K562 (cell line): ENCODE results near the gene POLR1D. TPM values are rescaled to one million over a fixed set of nuclear protein-coding genes. Genes with fewer than 3 reads are reported as not detected.

ENCODE experiments used
- ATAC-seq: fragments of 200-7000 bp; cut with Tn5 transposase; 3 replicates; pipeline ENCODE4 v1.9.1; 2020; ENCODE audit warnings: moderate library complexity
- BruUV-seq: library from RNA; stranded (reverse); fragments of 400-500 nt; replicated peaks from 2 replicates; lab custom pipeline; 2021; lab: Mats Ljungman, UMichigan
- CTCF ChIA-PET: fragments of 300-600 bp; formaldehyde crosslinking; extraction: SDS; loops from one replicate; lab custom pipeline; 2021; ENCODE audit warnings: low intra/inter-chr PET ratio; lab: Yijun Ruan, JAX
- POLR2A ChIA-PET: fragments of 300-600, 350-650 bp; sonication (Branson Sonifier 250); formaldehyde crosslinking; extraction: SDS; loops from one replicate; lab custom pipeline; 2021; ENCODE audit warnings: antibody characterized with exemption, inconsistent platforms; lab: Yijun Ruan, JAX
- DNase-seq, 4 experiments: peaks; one replicate each; pipeline versions ENCODE4 v3.0.0 to v3.0.0-alpha.2; 2011 to 2018; ENCODE audit warnings: low spot score in 3 of 4, mixed read lengths in 3 of 4; ENCODE audit errors: extremely low read depth in 1 of 4
- FAIRE-seq: peaks from 2 replicates; lab custom pipeline; 2011; peaks lifted over from hg19 to GRCh38; lab: Jason Lieb, UNC
- H2AFZ ChIP-seq: 2 replicates; pipeline ENCODE4 v1.6.0; 2011; ENCODE audit warnings: low read depth, low read length, control low read depth, inconsistent platforms
- H3K27ac ChIP-seq: fragments of 200-600 bp; 3 replicates; pipeline ENCODE4 v1.8.0; 2011; ENCODE audit warnings: low read depth, mild to moderate bottlenecking, control low read depth, inconsistent platforms, low read length, moderate library complexity, mixed read lengths; ENCODE audit errors: extremely low read depth
- H3K27me3 ChIP-seq, 2 experiments: fragments of 300-600 bp in 1 of 2; 2 replicates in 1 of 2; 3 replicates in 1 of 2; pipeline versions ENCODE4 v1.6.0 to v1.8.0; 2011; ENCODE audit warnings: inconsistent platforms in 2 of 2, low read length in 2 of 2, mild to moderate bottlenecking in 1 of 2, mixed read lengths in 1 of 2, moderate library complexity in 1 of 2; ENCODE audit not compliant: control insufficient read depth in 2 of 2, insufficient read depth in 2 of 2
- H3K36me3 ChIP-seq: fragments of 300-600 bp; 3 replicates; pipeline ENCODE4 v1.8.0; 2011; ENCODE audit warnings: mild to moderate bottlenecking, low read length, inconsistent platforms; ENCODE audit not compliant: control insufficient read depth, insufficient read depth
- H3K4me1 ChIP-seq, 2 experiments: fragments of 200-600 bp in 1 of 2; replicated peaks in 1 of 2; 2 replicates in 1 of 2; 3 replicates in 1 of 2; pipeline versions ENCODE4 v1.5.1 to v1.8.0; 2011; ENCODE audit warnings: inconsistent platforms in 2 of 2, low read length in 2 of 2, mild to moderate bottlenecking in 1 of 2, mixed read lengths in 1 of 2, moderate library complexity in 1 of 2; ENCODE audit not compliant: control insufficient read depth in 2 of 2, insufficient read depth in 2 of 2
- H3K4me2 ChIP-seq: 2 replicates; pipeline ENCODE4 v1.6.1; 2011; ENCODE audit warnings: low read length, control low read depth, inconsistent platforms, mixed read lengths; ENCODE audit not compliant: insufficient read depth
- H3K4me3 ChIP-seq: fragments of 200-600 bp; sonication (generic), shearing (Covaris generic); 2 replicates; pipeline ENCODE4 v1.5.1; 2016; ENCODE audit warnings: control low read depth, inconsistent platforms
- H3K79me2 ChIP-seq: fragments of 200-600 bp; 3 replicates; pipeline ENCODE4 v1.8.0; 2011; ENCODE audit warnings: low read length, inconsistent platforms; ENCODE audit not compliant: control insufficient read depth, insufficient read depth
- H3K9ac ChIP-seq, 2 experiments: 2 replicates each; pipeline versions ENCODE4 v1.6.0 to v1.6.1; 2011; ENCODE audit warnings: low read depth in 2 of 2, low read length in 2 of 2, control low read depth in 1 of 2, inconsistent platforms in 1 of 2, mild to moderate bottlenecking in 1 of 2, mixed read lengths in 1 of 2; ENCODE audit not compliant: insufficient read depth in 1 of 2
- H3K9me1 ChIP-seq: one replicate; pipeline ENCODE4 v1.6.0; 2011; ENCODE audit warnings: inconsistent platforms, mild to moderate bottlenecking, low read length, moderate library complexity; ENCODE audit not compliant: control insufficient read depth, insufficient read depth
- H3K9me3 ChIP-seq: replicated peaks from 2 replicates; pipeline ENCODE4 v1.5.1; 2011; ENCODE audit warnings: low read depth, low read length, inconsistent platforms; ENCODE audit not compliant: control insufficient read depth, insufficient read depth
- H4K20me1 ChIP-seq: replicated peaks from 2 replicates; pipeline ENCODE4 v1.6.1; 2011; ENCODE audit warnings: low read length, inconsistent platforms, mixed read lengths; ENCODE audit not compliant: control insufficient read depth, insufficient read depth
- ATF7 ChIP-seq: fragments of 450-650 bp; IDR thresholded peaks from 2 replicates; pipeline ENCODE4 v1.7.1; 2014; ENCODE audit warnings: mild to moderate bottlenecking, moderate library complexity
- ETV6 ChIP-seq, 3 experiments: fragments of 150-350 bp in 1 of 3; sonication (generic) in 1 of 3; formaldehyde crosslinking in 1 of 3; IDR thresholded peaks; 2 replicates each; pipeline versions ENCODE4 v1.6.1 to v1.8.0; 2014 to 2022; ENCODE audit warnings: borderline replicate concordance in 2 of 3, low read depth in 2 of 3, antibody characterized with exemption in 1 of 3, low read length in 1 of 3, mild to moderate bottlenecking in 1 of 3, missing genetic modification reagents in 1 of 3
- GATAD2A ChIP-seq: fragments of 450-650 bp; IDR thresholded peaks from 2 replicates; pipeline ENCODE4 v1.6.1; 2017
- PHF21A ChIP-seq: fragments of 450-650 bp; IDR thresholded peaks from 2 replicates; pipeline ENCODE4 v1.6.1; 2017; ENCODE audit warnings: low read depth, borderline replicate concordance
- RFX5 ChIP-seq: IDR thresholded peaks from 2 replicates; pipeline ENCODE4 v1.6.1; 2011; ENCODE audit warnings: low read depth, mild to moderate bottlenecking, improper control_type of control experiment, low read length
- RFX7 ChIP-seq: fragments of 250-450 bp; sonication (Bioruptor Pico); IDR thresholded peaks from 2 replicates; pipeline ENCODE4 v1.5.1; 2021; ENCODE audit warnings: mild to moderate bottlenecking
- WGBS: fragments of 100-300 bp; shearing (Covaris generic); methylation state at CpG from one replicate; pipeline ENCODE4 v1.1.6; 2016; ENCODE audit warnings: low coverage, mixed read lengths; ENCODE audit not compliant: insufficient coverage; ENCODE audit errors: missing lambda C conversion rate; 5-methylcytosine and 5-hydroxymethylcytosine counted together
- in situ Hi-C: fragments of 300-500 bp; cut with MboI; formaldehyde crosslinking; loops from 4 replicates; pipeline ENCODE4 v1.15.0; 2018; ENCODE audit warnings: inconsistent platforms, mixed read lengths
- intact Hi-C: fragments of 100-400 bp; cut with micrococcal nuclease; formaldehyde crosslinking; loops from 2 replicates; pipeline ENCODE4 v1.14.2; 2022
- polyA plus RNA-seq, 8 experiments: library from polyadenylated mRNA; depleted of rRNA in 4 of 8; stranded (reverse) in 5 of 8; unstranded in 3 of 8; fragments of >200 nt; fragmentation: Nextera tagmentation in 2 of 8; fragmentation: Illumina TruSeq in 1 of 8; extraction: Ambion mirVana in 2 of 8; extraction: Trizol in 1 of 8; gene quantifications; 2 replicates each; pipeline versions ENCODE4 v1.2.1 to v1.2.3, GENCODE V29; 2011 to 2014; ENCODE audit warnings: inconsistent platforms in 1 of 8, missing spikeins in 1 of 8
- total RNA-seq, 7 experiments: library from RNA; depleted of rRNA in 6 of 7; stranded (reverse); fragments of >200 nt in 6 of 7; fragmentation: Illumina TruSeq in 2 of 7; extraction: Trizol in 2 of 7; gene quantifications; 2 replicates each; pipeline versions ENCODE4 v1.2.1 to v1.2.3, GENCODE V29; 2011 to 2021; ENCODE audit warnings: low replicate concordance in 1 of 7
- TF ChIP-seq, protein P1 (sequence below): fragments of 450-650 bp; formaldehyde crosslinking; IDR thresholded peaks from 2 replicates; pipeline ENCODE4 v1.4.0; 2020; ENCODE audit warnings: mild to moderate bottlenecking, moderate library complexity
- TF ChIP-seq, protein P2 (sequence below): sonication (generic); formaldehyde crosslinking; IDR thresholded peaks from 2 replicates; pipeline ENCODE4 v1.8.0; 2022; ENCODE audit warnings: mild to moderate bottlenecking, low read depth, missing genetic modification reagents

POLR1D gene
- total and polyA plus RNA-seq, 9 of the 15 experiments (the other 6 are each of a cell fraction or from before 2014, with no cell fraction given) = 107 to 188 (median 145) TPM

DNA sequence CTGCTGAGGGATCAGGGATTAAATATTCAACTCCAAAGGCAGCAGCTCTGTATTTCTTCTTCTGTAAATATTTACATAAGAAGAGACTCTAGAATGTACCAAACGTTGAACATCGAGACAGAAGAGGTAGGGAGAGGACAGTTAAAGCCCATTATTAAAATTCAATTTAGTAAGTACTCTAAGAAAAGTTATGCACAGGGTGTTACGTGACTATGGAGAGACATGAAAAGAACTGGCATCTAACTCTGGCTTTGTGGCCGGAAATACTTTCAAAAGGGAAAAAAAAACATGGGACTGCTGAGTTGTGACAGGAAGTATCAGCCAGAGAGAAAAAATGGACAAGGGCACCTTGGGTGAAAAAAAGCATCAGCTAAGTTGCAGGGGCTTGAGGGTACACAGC, 38.0 kb upstream of the POLR1D start:
- ChIA-PET POLR2A (interaction anchor here (0.6 kb wide), 1 partner anchor 69 kb away, joined by 4 read pairs; no protein-coding TSS in a partner anchor), CTCF (no interaction called here)
- BruUV-seq = no TSS peak
- ATAC-seq = no peak
- no peak for DNase-seq
- H3K4me1 ChIP-seq = no peaks in the 10 kb centered on the region
- H3K9me1 ChIP-seq = no peaks in the 10 kb centered on the region
- in situ Hi-C loops = no loop called here
- H3K4me3 ChIP-seq = no peak overlapping the region
- intact Hi-C loops = no loop called here
- no peaks in the 10 kb centered on the region for H3K27me3 ChIP-seq
- H3K27ac ChIP-seq = no peak overlapping the region
- no peak for FAIRE-seq
- H3K4me2 ChIP-seq = no peak overlapping the region
- H3K9me3 ChIP-seq = no peaks in the 10 kb centered on the region
- WGBS = 60% methylated on average over 4 of the region's 4 CpGs
- no peak overlapping the region for H2AFZ ChIP-seq
- no peaks in the 10 kb centered on the region for H3K36me3 ChIP-seq
- TF ChIP-seq RFX5 (no peak), ETV6 (IDR thresholded peaks at IDR 0.05; ENCODE audit: borderline replicate concordance in 1 of 2, low read depth in 2 of 2, low read length in 1 of 2) (no peak), ETV6 (CRISPR knock-in tag; IDR thresholded peaks at IDR 0.05; ENCODE audit: borderline replicate concordance) (no peak), GATAD2A (no peak), RFX7 (no peak), PHF21A (no peak), ATF7 (no peak)
- TF ChIP-seq, protein P1, sequence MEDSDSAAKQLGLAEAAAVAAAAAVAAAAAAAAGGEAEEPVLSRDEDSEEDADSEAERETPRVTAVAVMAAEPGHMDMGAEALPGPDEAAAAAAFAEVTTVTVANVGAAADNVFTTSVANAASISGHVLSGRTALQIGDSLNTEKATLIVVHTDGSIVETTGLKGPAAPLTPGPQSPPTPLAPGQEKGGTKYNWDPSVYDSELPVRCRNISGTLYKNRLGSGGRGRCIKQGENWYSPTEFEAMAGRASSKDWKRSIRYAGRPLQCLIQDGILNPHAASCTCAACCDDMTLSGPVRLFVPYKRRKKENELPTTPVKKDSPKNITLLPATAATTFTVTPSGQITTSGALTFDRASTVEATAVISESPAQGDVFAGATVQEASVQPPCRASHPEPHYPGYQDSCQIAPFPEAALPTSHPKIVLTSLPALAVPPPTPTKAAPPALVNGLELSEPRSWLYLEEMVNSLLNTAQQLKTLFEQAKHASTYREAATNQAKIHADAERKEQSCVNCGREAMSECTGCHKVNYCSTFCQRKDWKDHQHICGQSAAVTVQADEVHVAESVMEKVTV (CRISPR knock-in tag) = no peak
- TF ChIP-seq, protein P2, sequence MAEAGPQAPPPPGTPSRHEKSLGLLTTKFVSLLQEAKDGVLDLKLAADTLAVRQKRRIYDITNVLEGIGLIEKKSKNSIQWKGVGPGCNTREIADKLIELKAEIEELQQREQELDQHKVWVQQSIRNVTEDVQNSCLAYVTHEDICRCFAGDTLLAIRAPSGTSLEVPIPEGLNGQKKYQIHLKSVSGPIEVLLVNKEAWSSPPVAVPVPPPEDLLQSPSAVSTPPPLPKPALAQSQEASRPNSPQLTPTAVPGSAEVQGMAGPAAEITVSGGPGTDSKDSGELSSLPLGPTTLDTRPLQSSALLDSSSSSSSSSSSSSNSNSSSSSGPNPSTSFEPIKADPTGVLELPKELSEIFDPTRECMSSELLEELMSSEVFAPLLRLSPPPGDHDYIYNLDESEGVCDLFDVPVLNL (CRISPR knock-in tag) = no peak
- TF ChIP-seq, all 486 proteins: peak for 0
- H3K79me2 ChIP-seq = no peaks in the 10 kb centered on the region
- no peaks in the 10 kb centered on the region for H4K20me1 ChIP-seq
- no peak overlapping the region for H3K9ac ChIP-seq
